H9 (cell line): ENCODE data around the gene GIMAP4. TPM values are rescaled to one million over a fixed set of nuclear protein-coding genes. Genes with fewer than 3 reads are reported as not detected.

ENCODE experiments used
- DNase-seq: peaks from one replicate; pipeline ENCODE4 v3.0.0-alpha.2; 2017
- H2AFZ ChIP-seq: one replicate; pipeline ENCODE4 v1.6.1; 2013; ENCODE audit warnings: mild to moderate bottlenecking, low read length, control low read depth, moderate library complexity
- H2AK5ac ChIP-seq: 2 replicates; pipeline ENCODE4 v1.6.1; 2013; ENCODE audit warnings: low read length, control low read depth, mixed read lengths; ENCODE audit not compliant: insufficient read length
- H2BK120ac ChIP-seq: one replicate; pipeline ENCODE4 v1.6.1; 2013; ENCODE audit warnings: low read depth, mild to moderate bottlenecking, low read length, control low read depth, inconsistent platforms; ENCODE audit not compliant: poor library complexity, severe bottlenecking
- H2BK12ac ChIP-seq: 2 replicates; pipeline ENCODE4 v1.6.1; 2013; ENCODE audit warnings: low read length, control low read depth, mixed read lengths, low read depth; ENCODE audit not compliant: insufficient read length
- H2BK15ac ChIP-seq: 2 replicates; pipeline ENCODE4 v1.6.1; 2013; ENCODE audit warnings: low read depth, low read length, control low read depth
- H2BK20ac ChIP-seq: one replicate; pipeline ENCODE4 v1.6.1; 2013; ENCODE audit warnings: low read depth, mild to moderate bottlenecking, low read length, control low read depth, inconsistent platforms; ENCODE audit not compliant: poor library complexity, severe bottlenecking
- H2BK5ac ChIP-seq: 2 replicates; pipeline ENCODE4 v1.6.1; 2013; ENCODE audit warnings: low read length, control low read depth, mixed read lengths; ENCODE audit not compliant: insufficient read length
- H3K14ac ChIP-seq: 2 replicates; pipeline ENCODE4 v1.6.1; 2013; ENCODE audit warnings: low read length, control low read depth; ENCODE audit not compliant: insufficient read depth
- H3K18ac ChIP-seq: 2 replicates; pipeline ENCODE4 v1.6.1; 2013; ENCODE audit warnings: low read depth, mild to moderate bottlenecking, mixed read lengths, low read length, control low read depth; ENCODE audit not compliant: insufficient read length
- H3K23ac ChIP-seq: 2 replicates; pipeline ENCODE4 v1.6.1; 2013; ENCODE audit warnings: low read length, control low read depth, mixed read lengths, low read depth; ENCODE audit not compliant: insufficient read length
- H3K23me2 ChIP-seq: 2 replicates; pipeline ENCODE4 v1.6.1; 2013; ENCODE audit warnings: low read depth, mild to moderate bottlenecking, mixed read lengths, low read length, control low read depth; ENCODE audit not compliant: insufficient read length, poor library complexity, severe bottlenecking
- H3K27ac ChIP-seq: 2 replicates; pipeline ENCODE4 v1.5.1; 2013; ENCODE audit warnings: low read length, control low read depth, mixed read lengths, low read depth; ENCODE audit not compliant: insufficient read length
- H3K27me3 ChIP-seq: 2 replicates; pipeline ENCODE4 v1.6.1; 2013; ENCODE audit warnings: low read length, control low read depth, inconsistent platforms; ENCODE audit not compliant: insufficient read depth
- H3K4ac ChIP-seq: 2 replicates; pipeline ENCODE4 v1.6.1; 2013; ENCODE audit warnings: low read depth, mild to moderate bottlenecking, control low read depth, inconsistent platforms, low read length, moderate library complexity
- H3K4me1 ChIP-seq: 2 replicates; pipeline ENCODE4 v1.6.1; 2013; ENCODE audit warnings: low read length, control low read depth, inconsistent platforms; ENCODE audit not compliant: insufficient read depth
- H3K4me2 ChIP-seq: 2 replicates; pipeline ENCODE4 v1.6.1; 2013; ENCODE audit warnings: low read length, control low read depth, mixed read lengths; ENCODE audit not compliant: insufficient read length, insufficient read depth
- H3K56ac ChIP-seq: 2 replicates; pipeline ENCODE4 v1.6.1; 2013; ENCODE audit warnings: low read depth, mild to moderate bottlenecking, mixed read lengths, low read length, control low read depth; ENCODE audit not compliant: insufficient read length
- H3K79me1 ChIP-seq: 2 replicates; pipeline ENCODE4 v1.6.1; 2013; ENCODE audit warnings: low read depth, mild to moderate bottlenecking, moderate library complexity, low read length, control low read depth, inconsistent platforms; ENCODE audit not compliant: insufficient read depth, poor library complexity, severe bottlenecking
- H3K79me2 ChIP-seq: 2 replicates; pipeline ENCODE4 v1.6.1; 2013; ENCODE audit warnings: low read length, control low read depth, inconsistent platforms; ENCODE audit not compliant: insufficient read depth
- H3K9ac ChIP-seq: 2 replicates; pipeline ENCODE4 v1.6.1; 2013; ENCODE audit warnings: low read length, control low read depth, mixed read lengths; ENCODE audit not compliant: insufficient read length; ENCODE audit errors: extremely low read depth
- H3K9me3 ChIP-seq: one replicate; pipeline ENCODE4 v1.6.1; 2013; ENCODE audit warnings: low read depth, low read length, inconsistent platforms; ENCODE audit not compliant: control insufficient read depth
- H3T11ph ChIP-seq: one replicate; pipeline ENCODE4 v1.6.1; 2013; ENCODE audit warnings: mild to moderate bottlenecking, low read length, control low read depth, inconsistent platforms
- H4K20me1 ChIP-seq: one replicate; pipeline ENCODE4 v1.6.1; 2013; ENCODE audit not compliant: control insufficient read depth, insufficient read length, insufficient read depth
- H4K5ac ChIP-seq: 2 replicates; pipeline ENCODE4 v1.6.1; 2013; ENCODE audit warnings: low read depth, mild to moderate bottlenecking, mixed read lengths, low read length, control low read depth; ENCODE audit not compliant: insufficient read length
- H4K8ac ChIP-seq: replicated peaks from 2 replicates; pipeline ENCODE4 v1.6.1; 2013; ENCODE audit warnings: low read length, control low read depth, mixed read lengths, low read depth; ENCODE audit not compliant: insufficient read length
- H4K91ac ChIP-seq: 2 replicates; pipeline ENCODE4 v1.6.1; 2013; ENCODE audit warnings: low read depth, mild to moderate bottlenecking, moderate library complexity, mixed read lengths, low read length, control low read depth; ENCODE audit not compliant: insufficient read length
- H3K27ac Mint-ChIP-seq, 3 experiments: 2 replicates in 2 of 3; 3 replicates in 1 of 3; pipeline ENCODE4 v1.8.0; 2020 to 2021; ENCODE audit warnings: mixed read lengths in 3 of 3, mild to moderate bottlenecking in 1 of 3, moderate library complexity in 1 of 3
- H3K27me3 Mint-ChIP-seq: 2 replicates; pipeline ENCODE4 v1.8.0; 2021; ENCODE audit warnings: low read depth, mild to moderate bottlenecking, moderate library complexity, mixed read lengths
- H3K36me3 Mint-ChIP-seq, 3 experiments: 2 replicates in 2 of 3; 3 replicates in 1 of 3; pipeline ENCODE4 v1.8.0; 2020 to 2021; ENCODE audit warnings: low read depth in 3 of 3, mixed read lengths in 3 of 3; ENCODE audit not compliant: insufficient read depth in 1 of 3
- H3K4me1 Mint-ChIP-seq, 2 experiments: 2 replicates each; pipeline ENCODE4 v1.8.0; 2020; ENCODE audit warnings: mixed read lengths in 2 of 2
- H3K4me3 Mint-ChIP-seq, 2 experiments: 2 replicates in 1 of 2; 3 replicates in 1 of 2; pipeline ENCODE4 v1.8.0; 2020 to 2021; ENCODE audit warnings: mild to moderate bottlenecking in 2 of 2, mixed read lengths in 2 of 2, moderate library complexity in 1 of 2
- H3K9me3 Mint-ChIP-seq, 2 experiments: 2 replicates in 1 of 2; 3 replicates in 1 of 2; pipeline ENCODE4 v1.8.0; 2020; ENCODE audit warnings: mild to moderate bottlenecking in 2 of 2, mixed read lengths in 2 of 2, moderate library complexity in 1 of 2
- CTCF ChIP-seq: fragments of 200-600 bp; sonication (generic); conservative IDR thresholded peaks from 3 replicates; pipeline ENCODE4 v1.8.0; 2021; ENCODE audit warnings: antibody characterized with exemption, mild to moderate bottlenecking
- WGBS: extraction: QIAGEN DNeasy Blood & Tissue Kit; methylation state at CpG from one replicate; pipeline ENCODE4 v1.1.7; 2013; ENCODE audit warnings: missing lambda C conversion rate, low lambda C conversion rate, mixed read lengths; ENCODE audit not compliant: insufficient read length; ENCODE audit errors: extremely low coverage; 5-methylcytosine and 5-hydroxymethylcytosine counted together
- total RNA-seq: library from RNA; stranded (reverse); gene quantifications from 2 replicates; pipeline ENCODE4 v1.2.1, GENCODE V29; 2021

Gene GIMAP4
- total RNA-seq, 1 experiment from 2014 or later: not detected

DNA sequence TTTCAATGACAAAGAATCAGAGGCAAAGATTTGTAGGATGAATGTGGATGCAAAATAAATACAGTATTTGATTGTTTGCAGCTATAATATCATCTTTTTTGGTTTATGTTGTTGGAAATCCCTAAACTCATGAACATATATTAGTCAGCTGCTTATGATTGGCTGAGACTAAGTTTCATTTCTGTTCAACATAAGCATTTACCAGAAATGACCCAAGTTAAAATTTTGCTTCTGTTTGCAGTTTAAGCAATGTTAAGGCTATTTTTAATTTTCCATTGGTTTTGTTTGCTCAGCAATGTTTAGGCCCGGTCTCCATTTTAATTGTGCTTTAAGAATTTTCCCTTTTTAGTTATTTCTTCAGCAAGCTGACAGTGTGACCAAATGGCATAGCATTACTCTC, 43.0 kb downstream of the GIMAP4 start:
- DNase-seq: no peak
- Histone ChIP-seq H2BK15ac (no peak overlapping the region), H3K79me2 (no peaks in the 10 kb centered on the region), H4K5ac (no peak overlapping the region), H3K23me2 (no peaks in the 10 kb centered on the region), H2AFZ (no peak overlapping the region), H4K8ac (no peak overlapping the region), H3K23ac (no peak overlapping the region), H2AK5ac (no peak overlapping the region), H3K9me3 (no peaks in the 10 kb centered on the region), H3K9ac (no peak overlapping the region), H3K79me1 (no peaks in the 10 kb centered on the region), H3K27me3 (no peaks in the 10 kb centered on the region), H3K4me1 (no peaks in the 10 kb centered on the region), H3K4ac (no peak overlapping the region), H4K20me1 (no peaks in the 10 kb centered on the region), H2BK5ac (no peak overlapping the region), H3K18ac (no peak overlapping the region), H3K4me2 (no peak overlapping the region), H2BK12ac (no peak overlapping the region), H3K14ac (no peak overlapping the region), H3K27ac (no peak overlapping the region), H4K91ac (no peak overlapping the region), H3T11ph (no peak overlapping the region), H3K56ac (no peak overlapping the region), H2BK120ac (no peak overlapping the region), H2BK20ac (no peak overlapping the region)
- Mint-ChIP-seq H3K36me3 (no peaks in the 10 kb centered on the region), H3K27me3 (peaks cover 55% of the 10 kb centered on the region), H3K9me3 (peaks cover 22 to 28% of the 10 kb centered on the region in 2 experiments), H3K4me3 (no peak overlapping the region), H3K27ac (no peak overlapping the region), H3K4me1 (peaks cover 0 to 3% of the 10 kb centered on the region in 2 experiments; a peak in 1 of 4 replicates)
- no CpG with 5 or more reads among the region's 1 CpG for WGBS
- no peak for TF ChIP-seq CTCF
